SU-DHL-6 (cell line): ENCODE data around the gene ANKRD13B.

Experiments used
- H2AFZ ChIP-seq: fragments of 200-600 bp; sonication (generic); 2 replicates; pipeline ENCODE4 v1.6.1; 2014; ENCODE audit warnings: low read depth, mild to moderate bottlenecking, moderate library complexity, mixed read lengths, antibody characterized with exemption, low read length; ENCODE audit not compliant: severe bottlenecking
- H3F3A ChIP-seq: fragments of 200-600 bp; shearing (Covaris generic); 2 replicates; pipeline ENCODE4 v1.6.0; 2016; ENCODE audit warnings: antibody characterized with exemption, mild to moderate bottlenecking; ENCODE audit not compliant: insufficient read depth
- H3K27ac ChIP-seq: fragments of 200-600 bp; sonication (generic); 2 replicates; pipeline ENCODE4 v1.5.1; 2016; ENCODE audit warnings: low read depth, mild to moderate bottlenecking, low read length, moderate library complexity, mixed read lengths
- H3K27me3 ChIP-seq: fragments of 200-600 bp; sonication (generic), shearing (Covaris generic); 2 replicates; pipeline ENCODE4 v1.6.0; 2014; ENCODE audit warnings: mild to moderate bottlenecking, low read length
- H3K36me3 ChIP-seq: fragments of 200-600 bp; sonication (generic); 2 replicates; pipeline ENCODE4 v1.6.1; 2014; ENCODE audit warnings: mild to moderate bottlenecking, low read length, mixed read lengths
- H3K4me2 ChIP-seq: fragments of 300-600, 200-600 bp; shearing (Covaris generic), sonication (generic); 2 replicates; pipeline ENCODE4 v1.6.0; 2014; ENCODE audit warnings: low read length, low read depth, mild to moderate bottlenecking; ENCODE audit not compliant: poor library complexity, severe bottlenecking
- H3K4me3 ChIP-seq: fragments of 200-600 bp; sonication (generic); 2 replicates; pipeline ENCODE4 v1.5.1; 2014; ENCODE audit warnings: antibody characterized with exemption, low read length, mild to moderate bottlenecking, mixed read lengths; ENCODE audit not compliant: insufficient read depth, poor library complexity, severe bottlenecking
- H3K79me2 ChIP-seq: fragments of 200-600 bp; sonication (generic); 2 replicates; pipeline ENCODE4 v1.6.1; 2014; ENCODE audit warnings: mild to moderate bottlenecking, low read length, moderate library complexity; ENCODE audit not compliant: insufficient read depth
- H3K9ac ChIP-seq: fragments of 200-600 bp; sonication (generic); 2 replicates; pipeline ENCODE4 v1.7.0; 2014; ENCODE audit warnings: mild to moderate bottlenecking, low read length
- H3K9me2 ChIP-seq: fragments of 200-600 bp; sonication (generic); replicated peaks from 2 replicates; pipeline ENCODE4 v1.6.1; 2014; ENCODE audit warnings: low read length; ENCODE audit not compliant: insufficient read depth
- H3K9me3 ChIP-seq: fragments of 200-600 bp; sonication (generic); 2 replicates; pipeline ENCODE4 v1.6.1; 2014; ENCODE audit warnings: low read length, mixed read lengths; ENCODE audit not compliant: insufficient read depth
- H4K20me1 ChIP-seq: fragments of 200-600 bp; sonication (generic); 2 replicates; pipeline ENCODE4 v1.6.1; 2014; ENCODE audit warnings: low read depth, mild to moderate bottlenecking, antibody characterized with exemption, low read length, moderate library complexity, mixed read lengths
- CTCF ChIP-seq: fragments of 200-600 bp; sonication (generic); IDR thresholded peaks from one replicate; pipeline ENCODE4 v1.5.1; 2017; ENCODE audit warnings: antibody characterized with exemption, mild to moderate bottlenecking, low read length, moderate library complexity; ENCODE audit not compliant: insufficient read depth, poor library complexity, severe bottlenecking
- EZH2phosphoT487 ChIP-seq: fragments of 200-600 bp; sonication (generic), shearing (Covaris generic); conservative IDR thresholded peaks from 2 replicates; pipeline ENCODE4 v1.6.1; 2018; ENCODE audit warnings: mild to moderate bottlenecking, antibody characterized with exemption, low read length, moderate library complexity, mixed read lengths

The ANKRD13B gene

GRCh38 chr17:29591737-29592608, 959 bp upstream of the ANKRD13B start:
- Histone ChIP-seq H2AFZ (peak overlapping the region; percentile 86), H3K4me3 (peak overlapping the region; percentile 23)

GRCh38 chr17:29593591-29594518, 923 bp downstream of the ANKRD13B start:
- Histone ChIP-seq H3K9me3 (no peaks in the 10 kb centered on the region), H3F3A (peaks cover 27% of the 10 kb centered on the region), H3K4me3 (peak overlapping the region; percentile 72), H3K9me2 (no peaks in the 10 kb centered on the region), H4K20me1 (no peaks in the 10 kb centered on the region; the same call in 1 of the 2 replicates), H3K27ac (no peak overlapping the region), H3K9ac (peak overlapping the region; percentile 68), H2AFZ (peak overlapping the region; percentile 84), H3K27me3 (no peaks in the 10 kb centered on the region), H3K4me2 (peak overlapping the region; percentile 68), H3K36me3 (no peaks in the 10 kb centered on the region), H3K79me2 (peaks cover 2% of the 10 kb centered on the region)
- TF ChIP-seq CTCF, result peak; percentile 25
- TF ChIP-seq EZH2phosphoT487, result no peak

More at GRCh38 chr17:29591737-29592608, 959 bp upstream of the ANKRD13B start:
- peak overlapping the region; percentile 93 for H3K4me2 ChIP-seq
- H3K27ac ChIP-seq, result peak overlapping the region; percentile 78
- H3K9ac ChIP-seq, result peak overlapping the region; percentile 88
- H3K79me2 ChIP-seq, result peaks cover 20% of the 10 kb centered on the region
- H3F3A ChIP-seq, result peaks cover 27% of the 10 kb centered on the region
- no peaks in the 10 kb centered on the region for H3K27me3 ChIP-seq
- TF ChIP-seq CTCF (peak; percentile 96), EZH2phosphoT487 (no peak)
- no peaks in the 10 kb centered on the region for H3K9me3 ChIP-seq
- no peaks in the 10 kb centered on the region for H3K9me2 ChIP-seq
- H4K20me1 ChIP-seq, result no peaks in the 10 kb centered on the region; the same call in 1 of the 2 replicates
- H3K36me3 ChIP-seq, result no peaks in the 10 kb centered on the region

GRCh38 chr17:29594519-29595090, 1.7 kb downstream of the ANKRD13B start:
- Histone ChIP-seq H3K9me2 (no peaks in the 10 kb centered on the region), H3K4me2 (peak overlapping the region; percentile 68), H4K20me1 (no peaks in the 10 kb centered on the region; the same call in 1 of the 2 replicates), H2AFZ (no peak overlapping the region), H3K9ac (peak overlapping the region; percentile 68; the same call in 1 of the 2 replicates), H3K9me3 (no peaks in the 10 kb centered on the region), H3K27me3 (no peaks in the 10 kb centered on the region), H3F3A (peaks cover 27% of the 10 kb centered on the region), H3K79me2 (no peaks in the 10 kb centered on the region), H3K27ac (no peak overlapping the region), H3K36me3 (no peaks in the 10 kb centered on the region), H3K4me3 (no peak overlapping the region)
- TF ChIP-seq CTCF, result no peak
- no peak for TF ChIP-seq EZH2phosphoT487
